ENCODE results near the gene FCRL6. TPM values are rescaled to one million over a fixed set of nuclear protein-coding genes. Genes with fewer than 3 reads are reported as not detected.

FCRL6 gene
- not detected in 2 replicates for total RNA-seq

DNA sequence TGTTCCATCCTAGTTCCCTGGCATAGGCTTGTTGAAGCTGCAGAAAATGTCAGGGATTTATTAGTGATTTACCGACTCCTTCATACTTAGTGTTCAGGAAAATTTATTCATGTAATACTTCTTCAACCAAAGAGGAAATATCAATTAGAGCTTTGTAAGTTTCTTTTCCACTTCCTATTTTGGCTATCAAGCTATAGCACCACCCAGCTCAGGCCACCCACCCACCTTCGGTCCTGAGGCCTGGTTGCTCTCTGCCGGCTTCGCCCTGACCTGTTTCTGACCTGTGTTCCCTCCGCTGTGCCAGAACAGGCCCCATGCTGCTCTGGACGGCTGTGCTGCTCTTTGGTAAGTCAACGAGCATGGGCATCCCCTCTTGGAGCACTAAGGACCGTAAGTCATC is at the start of gene FCRL6:
Gene FCRL6, plus strand, starts transcription at position 250 of the 400 bp plus-strand sequence. Its CDS starts 65 bp downstream, at position 315.

DNA sequence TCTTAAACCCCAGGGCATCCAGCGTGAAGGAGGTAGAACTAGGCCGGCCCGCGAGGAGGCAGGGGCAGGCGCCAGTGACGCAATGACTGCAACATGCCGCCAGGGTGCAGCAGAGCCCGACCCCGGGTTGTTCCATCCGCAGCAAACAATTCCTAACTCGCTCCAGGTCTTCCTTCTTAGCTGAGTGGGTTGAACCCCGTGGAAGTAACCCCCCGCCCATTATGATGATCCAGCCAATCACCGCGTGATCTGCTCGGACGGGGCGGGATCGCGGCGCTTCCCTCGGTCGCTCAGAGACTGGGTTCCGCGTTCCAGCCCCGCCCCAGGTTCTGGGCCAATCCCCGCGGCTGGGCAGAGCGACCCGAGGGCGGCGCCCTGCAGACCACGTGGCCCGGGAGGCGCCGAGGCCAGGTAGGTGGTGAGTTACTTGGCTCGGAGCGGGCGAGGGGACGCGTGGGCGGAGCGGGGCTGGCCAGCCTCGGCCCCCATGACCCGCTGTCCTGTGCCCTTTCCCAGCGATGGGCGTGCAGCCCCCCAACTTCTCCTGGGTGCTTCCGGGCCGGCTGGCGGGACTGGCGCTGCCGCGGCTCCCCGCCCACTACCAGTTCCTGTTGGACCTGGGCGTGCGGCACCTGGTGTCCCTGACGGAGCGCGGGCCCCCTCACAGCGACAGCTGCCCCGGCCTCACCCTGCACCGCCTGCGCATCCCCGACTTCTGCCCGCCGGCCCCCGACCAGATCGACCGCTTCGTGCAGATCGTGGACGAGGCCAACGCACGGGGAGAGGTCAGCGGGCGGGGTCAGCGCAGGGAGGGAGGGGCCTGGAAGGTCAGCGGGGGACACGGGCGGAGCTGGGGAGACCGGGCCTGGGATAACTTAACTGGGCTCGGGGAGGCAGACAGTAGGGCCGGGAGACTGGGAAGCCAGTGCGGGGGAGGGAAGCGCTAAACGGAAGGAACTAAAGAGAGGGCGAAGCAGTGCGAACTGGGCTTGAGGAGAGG is 21.3 kb upstream of the FCRL6 start, which contains the start of gene DUSP23:
Gene DUSP23, plus strand, starts transcription at position 380 of the 1,000 bp plus-strand sequence. Its CDS starts 139 bp downstream, at position 519.

DNA sequence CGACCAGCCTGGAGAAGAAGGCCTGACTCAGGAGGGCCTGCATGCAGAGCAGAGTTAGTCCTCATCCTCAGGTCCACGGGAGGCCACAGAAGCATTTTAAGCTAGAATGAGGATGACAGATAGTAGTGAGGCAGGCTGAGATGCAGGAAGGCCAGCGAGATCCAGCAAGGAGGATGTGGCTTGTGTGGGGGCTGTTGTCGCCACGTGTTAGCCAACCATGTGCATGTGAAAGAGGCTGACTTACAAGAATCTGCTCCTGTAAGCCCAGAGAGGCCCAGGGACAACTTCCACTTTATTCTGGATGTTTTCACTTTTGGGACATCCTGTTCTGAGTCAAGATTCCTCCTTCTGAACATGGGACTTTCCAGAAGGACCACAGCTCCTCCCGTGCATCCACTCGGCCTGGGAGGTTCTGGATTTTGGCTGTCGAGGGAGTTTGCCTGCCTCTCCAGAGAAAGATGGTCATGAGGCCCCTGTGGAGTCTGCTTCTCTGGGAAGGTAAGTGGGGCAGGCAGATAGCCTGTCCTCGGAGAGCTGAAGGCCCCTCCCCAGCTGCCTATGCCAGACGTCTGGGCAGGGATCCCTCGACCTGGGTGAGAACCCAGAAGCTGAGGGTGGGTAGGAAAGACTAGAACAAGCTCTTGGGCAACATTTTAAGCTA is 24.4 kb downstream of the FCRL6 start, which contains the start of gene SLAMF8:
Gene SLAMF8, plus strand, starts transcription at position 433 of the 661 bp plus-strand sequence. Its CDS starts 26 bp downstream, at position 459.

DNA sequence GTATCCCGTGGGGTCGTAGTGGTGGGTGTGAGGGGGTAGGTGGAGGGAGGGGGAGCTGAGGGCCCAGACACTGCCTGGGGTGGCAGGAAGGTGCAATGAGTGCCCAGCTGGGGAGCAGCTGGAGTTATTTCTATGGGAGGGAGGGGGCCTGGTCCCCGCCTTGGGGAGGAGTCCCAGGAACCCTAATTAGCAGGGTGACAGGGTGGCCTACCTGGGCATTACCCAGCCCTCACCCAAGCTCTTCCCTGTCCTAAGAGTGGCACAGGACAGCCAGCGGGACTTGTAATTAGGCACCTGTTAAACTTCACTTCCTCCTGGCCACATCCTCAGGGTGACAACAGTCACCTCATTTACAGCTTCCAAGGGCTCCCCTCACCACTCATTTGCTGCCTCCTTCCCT is 60.4 kb downstream of the FCRL6 start, which contains the start of gene VSIG8:
Gene VSIG8, minus strand, starts transcription at position 101 of the 400 bp plus-strand sequence. CDS start 136 bp downstream, outside the sequence.

Other genes starting within 250 kb of the FCRL6 start
- not detected in 2 replicates for gene APCS, start 214.5 kb upstream of the FCRL6 start, total RNA-seq
- gene CRP, start 87.8 kb upstream of the FCRL6 start, total RNA-seq = not detected in 2 replicates
- gene DUSP23, start 21.4 kb upstream of the FCRL6 start, total RNA-seq = 16.3 and 17.7 TPM in 2 replicates
- under 0.01 TPM in 1 of 2 replicates, not detected in the other for gene SLAMF8, start 24.5 kb downstream of the FCRL6 start, total RNA-seq
- gene VSIG8, start 60.3 kb downstream of the FCRL6 start, total RNA-seq = not detected in 2 replicates
- gene CFAP45, start 97.8 kb downstream of the FCRL6 start, total RNA-seq = under 0.01 and 0.17 TPM in 2 replicates
- 91.4 and 105 TPM in 2 replicates for gene TAGLN2, start 123.1 kb downstream of the FCRL6 start, total RNA-seq
- not detected in 2 replicates for gene IGSF9, start 143.3 kb downstream of the FCRL6 start, total RNA-seq
- gene SLAMF9, start 151.9 kb downstream of the FCRL6 start, total RNA-seq = not detected in 2 replicates
- 3.1 and 4.3 TPM in 2 replicates for gene PIGM, start 229.6 kb downstream of the FCRL6 start, total RNA-seq